ENCODE data around the gene SOX8.

GRCh38 chr16:977081-977701 lies 4.4 kb upstream of the SOX8 start:
- TF ChIP-seq, protein P1, sequence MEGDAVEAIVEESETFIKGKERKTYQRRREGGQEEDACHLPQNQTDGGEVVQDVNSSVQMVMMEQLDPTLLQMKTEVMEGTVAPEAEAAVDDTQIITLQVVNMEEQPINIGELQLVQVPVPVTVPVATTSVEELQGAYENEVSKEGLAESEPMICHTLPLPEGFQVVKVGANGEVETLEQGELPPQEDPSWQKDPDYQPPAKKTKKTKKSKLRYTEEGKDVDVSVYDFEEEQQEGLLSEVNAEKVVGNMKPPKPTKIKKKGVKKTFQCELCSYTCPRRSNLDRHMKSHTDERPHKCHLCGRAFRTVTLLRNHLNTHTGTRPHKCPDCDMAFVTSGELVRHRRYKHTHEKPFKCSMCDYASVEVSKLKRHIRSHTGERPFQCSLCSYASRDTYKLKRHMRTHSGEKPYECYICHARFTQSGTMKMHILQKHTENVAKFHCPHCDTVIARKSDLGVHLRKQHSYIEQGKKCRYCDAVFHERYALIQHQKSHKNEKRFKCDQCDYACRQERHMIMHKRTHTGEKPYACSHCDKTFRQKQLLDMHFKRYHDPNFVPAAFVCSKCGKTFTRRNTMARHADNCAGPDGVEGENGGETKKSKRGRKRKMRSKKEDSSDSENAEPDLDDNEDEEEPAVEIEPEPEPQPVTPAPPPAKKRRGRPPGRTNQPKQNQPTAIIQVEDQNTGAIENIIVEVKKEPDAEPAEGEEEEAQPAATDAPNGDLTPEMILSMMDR (IDR thresholded peaks at IDR 0.05): no peak
- TF ChIP-seq POLR2A (IDR thresholded peaks at IDR 0.05): no peak

Measured in lower leg skin (tissue), 3 donors.